Hepatocyte (in vitro differentiated cells): ENCODE measurements around the gene DACT1.

Experiments
- CTCF ChIP-seq: fragments of 200-600 bp; sonication (generic); IDR thresholded peaks from 2 replicates; pipeline ENCODE4 v1.5.1; 2016; ENCODE audit warnings: antibody characterized with exemption, mild to moderate bottlenecking; ENCODE audit not compliant: poor library complexity
- EZH2 ChIP-seq: fragments of 200-600 bp; sonication (generic); IDR thresholded peaks from 2 replicates; pipeline ENCODE4 v1.6.1; 2016; ENCODE audit warnings: antibody characterized with exemption, mild to moderate bottlenecking, borderline replicate concordance
- EZH2phosphoT487 ChIP-seq: fragments of 200-600 bp; sonication (generic); IDR thresholded peaks from one replicate; pipeline ENCODE4 v1.6.1; 2018; ENCODE audit warnings: antibody characterized with exemption, mild to moderate bottlenecking, low read depth, moderate library complexity; ENCODE audit not compliant: unreplicated experiment, severe bottlenecking

GRCh38 chr14:58629281-58629680 is 8.5 kb upstream of the DACT1 start:
- TF ChIP-seq CTCF = no peak
- no peak for TF ChIP-seq EZH2
- no peak for TF ChIP-seq EZH2phosphoT487
